Suppressor macrophage (primary cell): Measurements from ENCODE around the gene CCDC146.
"Not testable (repeated sequence)": the region's sequence is repeated elsewhere in the genome, so short reads cannot be mapped to it uniquely, and the experiment has no call there.

Source experiments
- DNase-seq, 4 experiments: peaks; one replicate each; pipeline ENCODE4 v3.0.0-alpha.2; 2020 to 2022
- total RNA-seq, 17 experiments: gene quantifications; one replicate each; lab custom pipeline; 2026; ENCODE audit warnings: mixed read lengths in 6 of 17, inconsistent platforms in 3 of 17; lab: John Stamatoyannopoulos, UW

The CCDC146 gene, protein sequence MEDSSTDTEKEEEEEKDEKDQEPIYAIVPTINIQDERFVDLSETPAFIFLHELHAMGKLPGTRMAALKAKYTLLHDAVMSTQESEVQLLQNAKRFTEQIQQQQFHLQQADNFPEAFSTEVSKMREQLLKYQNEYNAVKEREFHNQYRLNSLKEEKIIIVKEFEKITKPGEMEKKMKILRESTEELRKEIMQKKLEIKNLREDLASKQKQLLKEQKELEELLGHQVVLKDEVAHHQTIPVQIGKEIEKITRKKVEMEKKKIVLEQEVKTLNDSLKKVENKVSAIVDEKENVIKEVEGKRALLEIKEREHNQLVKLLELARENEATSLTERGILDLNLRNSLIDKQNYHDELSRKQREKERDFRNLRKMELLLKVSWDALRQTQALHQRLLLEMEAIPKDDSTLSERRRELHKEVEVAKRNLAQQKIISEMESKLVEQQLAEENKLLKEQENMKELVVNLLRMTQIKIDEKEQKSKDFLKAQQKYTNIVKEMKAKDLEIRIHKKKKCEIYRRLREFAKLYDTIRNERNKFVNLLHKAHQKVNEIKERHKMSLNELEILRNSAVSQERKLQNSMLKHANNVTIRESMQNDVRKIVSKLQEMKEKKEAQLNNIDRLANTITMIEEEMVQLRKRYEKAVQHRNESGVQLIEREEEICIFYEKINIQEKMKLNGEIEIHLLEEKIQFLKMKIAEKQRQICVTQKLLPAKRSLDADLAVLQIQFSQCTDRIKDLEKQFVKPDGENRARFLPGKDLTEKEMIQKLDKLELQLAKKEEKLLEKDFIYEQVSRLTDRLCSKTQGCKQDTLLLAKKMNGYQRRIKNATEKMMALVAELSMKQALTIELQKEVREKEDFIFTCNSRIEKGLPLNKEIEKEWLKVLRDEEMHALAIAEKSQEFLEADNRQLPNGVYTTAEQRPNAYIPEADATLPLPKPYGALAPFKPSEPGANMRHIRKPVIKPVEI
- 0.51 to 4.4 (median 2.0) reads per million in 17 experiments for total RNA-seq

DNA sequence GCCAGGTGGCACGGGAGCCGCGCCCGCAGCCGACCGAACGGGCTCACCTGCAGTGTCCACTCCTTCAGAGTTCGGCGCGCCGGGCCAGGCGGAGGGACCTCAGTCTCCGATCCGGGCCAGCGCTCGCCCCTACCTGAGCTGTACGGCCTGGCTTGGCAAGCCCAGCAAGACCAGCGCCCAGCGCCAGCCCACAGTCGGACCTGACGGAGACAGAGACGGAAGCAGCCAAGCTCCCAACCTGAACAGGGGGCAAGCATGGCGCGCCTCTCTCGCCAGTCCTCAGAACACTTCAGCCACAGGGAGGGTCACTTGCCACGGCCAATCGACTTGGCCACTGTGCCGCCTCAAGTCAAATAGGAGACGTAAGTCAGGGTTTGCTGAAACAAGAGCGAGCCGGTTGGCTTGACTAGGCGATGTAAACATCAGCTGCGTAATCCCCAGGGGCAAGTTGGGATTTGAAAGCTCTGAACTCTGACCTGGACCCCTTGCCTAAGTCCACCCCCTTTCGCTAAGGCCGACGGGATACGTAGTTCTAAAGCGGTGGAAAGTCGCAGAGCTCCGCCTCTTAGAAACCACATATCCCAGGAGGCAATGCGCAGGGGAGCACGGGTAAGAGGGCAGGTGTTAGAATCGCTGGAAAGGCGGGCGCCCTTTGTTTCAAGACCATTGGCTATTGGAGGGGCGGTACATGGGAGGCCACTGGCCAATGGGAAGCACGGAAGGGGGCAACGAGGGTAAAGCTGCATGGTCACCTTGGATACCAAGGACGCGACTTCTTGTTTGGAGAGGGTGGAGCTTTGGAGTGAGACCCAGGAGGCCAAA, at the start of gene CCDC146:
Gene CCDC146, plus strand, starts transcription at position 756 of the 822 bp plus-strand sequence. CDS start 45,054 bp downstream, outside the sequence.
- peak; percentile 97 to 99 (median 98) for DNase-seq

DNA sequence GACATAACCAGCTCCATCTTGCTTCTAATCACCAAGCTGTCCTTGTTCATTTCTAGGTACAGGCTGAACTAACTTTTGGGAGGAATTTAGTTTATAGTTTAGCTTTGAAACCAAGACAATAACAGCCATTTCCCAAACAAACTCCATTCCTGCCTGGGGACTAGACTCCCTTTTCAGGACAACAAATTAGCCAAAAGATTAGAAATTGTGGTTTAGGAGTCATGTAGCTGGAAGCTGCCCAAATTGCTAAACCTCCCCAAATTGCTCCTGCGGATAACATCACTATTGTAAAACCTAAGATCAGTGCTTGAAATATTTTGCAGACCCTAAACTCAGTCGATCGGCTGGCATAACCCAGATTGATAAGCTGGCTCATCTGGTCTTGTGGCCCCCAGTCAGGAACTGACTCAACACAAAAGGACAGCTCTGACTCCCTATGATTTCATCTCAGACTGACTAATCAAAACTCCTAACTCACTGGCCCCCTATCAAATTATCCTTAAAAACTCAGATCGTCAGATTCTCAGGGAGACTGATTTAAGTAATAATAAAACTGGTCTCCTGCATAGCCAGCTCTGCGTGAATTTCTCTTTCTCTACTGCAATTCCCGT, 47.5 kb upstream of the CCDC146 start:
- DNase-seq, result not testable (repeated sequence)

DNA sequence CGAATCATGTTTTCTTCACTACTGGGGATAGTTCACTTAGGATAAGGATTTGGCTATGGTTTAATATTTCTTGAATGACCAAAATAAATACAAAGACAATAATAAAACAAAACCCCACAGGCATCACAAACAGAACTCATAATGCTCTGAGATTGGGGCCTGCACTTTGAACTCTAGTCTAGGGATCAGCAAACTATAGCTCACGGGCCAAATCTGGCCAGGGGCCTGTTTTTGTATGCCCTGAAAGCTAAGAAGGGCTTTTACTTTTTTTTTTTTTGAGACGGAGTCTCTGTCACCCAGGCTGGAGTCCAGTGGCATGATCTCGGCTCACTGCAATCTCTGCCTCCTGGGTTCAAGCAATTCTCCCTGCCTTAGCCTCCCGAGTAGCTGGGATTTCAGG, 45.4 kb upstream of the CCDC146 start:
- not testable (repeated sequence) for DNase-seq

DNA sequence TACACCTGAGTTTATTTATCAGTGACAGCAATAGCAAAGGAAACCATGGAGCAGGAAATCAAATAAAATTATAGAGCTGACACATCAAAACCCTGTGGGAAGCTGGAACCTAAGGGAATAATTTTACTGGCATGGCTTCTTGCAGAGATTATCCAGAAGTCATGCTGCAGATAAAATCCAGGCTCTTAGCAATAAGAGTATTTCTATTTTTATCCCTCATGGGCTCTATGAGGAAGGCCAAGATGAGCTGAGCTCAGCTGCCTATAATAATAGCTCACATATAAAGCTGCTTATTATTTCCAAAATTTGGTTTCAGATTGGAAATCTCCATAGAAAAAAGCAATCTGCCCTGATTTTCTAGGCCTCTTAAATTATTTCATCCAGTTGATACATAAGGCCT, 43.3 kb upstream of the CCDC146 start:
- not testable (repeated sequence) for DNase-seq

DNA sequence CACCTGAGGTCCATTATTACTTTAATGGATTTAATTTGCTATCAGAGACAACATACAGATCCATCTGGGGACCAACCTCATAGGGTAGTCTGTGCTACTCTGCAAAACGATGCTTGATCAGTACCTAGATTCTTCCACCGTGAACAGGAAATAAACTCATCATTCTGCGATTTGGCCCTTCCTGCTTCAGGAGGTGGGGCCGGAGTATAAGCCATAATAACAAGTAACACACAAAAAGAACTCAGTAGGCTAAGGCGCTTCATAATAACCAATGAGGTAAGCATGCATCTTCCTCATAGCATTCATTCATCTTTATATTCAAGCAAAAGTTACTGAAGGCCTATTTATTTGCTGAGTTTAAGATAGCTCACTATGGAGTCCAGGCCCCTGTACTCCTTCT, 42.8 kb upstream of the CCDC146 start:
- DNase-seq, result not testable (repeated sequence)

DNA sequence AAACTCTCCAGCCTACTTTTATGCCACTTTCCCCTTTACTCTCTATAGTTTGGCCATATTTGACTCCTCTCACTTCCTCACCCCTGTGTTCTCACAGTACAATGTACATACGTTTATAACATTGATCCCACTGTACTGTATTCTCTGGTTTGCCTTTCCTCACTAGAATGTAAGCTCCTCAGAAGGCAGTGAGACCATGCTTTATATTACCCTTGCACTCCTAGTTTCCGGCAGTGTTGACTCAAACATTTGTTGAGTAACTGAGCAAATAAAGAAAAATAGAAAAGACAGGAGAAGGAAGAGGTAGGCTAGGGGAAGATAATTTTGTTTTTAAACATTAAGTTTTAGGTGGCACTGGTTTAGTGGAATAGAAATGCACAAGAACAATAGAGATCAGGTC, 42.2 kb upstream of the CCDC146 start:
- not testable (repeated sequence) for DNase-seq

DNA sequence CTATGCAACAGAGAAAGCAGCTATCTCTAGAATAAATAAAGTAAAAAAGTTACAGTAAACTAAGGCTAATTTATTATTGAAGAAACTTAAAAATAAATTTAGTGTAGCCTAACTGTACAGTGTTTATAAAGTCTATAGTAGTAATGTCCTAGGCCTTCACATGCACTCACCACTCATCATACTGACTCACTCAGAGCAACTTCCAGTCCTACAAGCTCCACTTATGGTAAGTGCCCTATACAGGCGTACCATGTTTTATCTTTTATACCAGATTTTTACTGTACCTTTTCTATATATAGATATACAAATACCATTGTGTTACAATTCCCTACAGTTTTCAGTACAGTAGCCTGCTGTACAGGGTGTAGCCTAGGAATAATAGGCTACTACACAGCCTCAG, 40.2 kb upstream of the CCDC146 start:
- not testable (repeated sequence) for DNase-seq

DNA sequence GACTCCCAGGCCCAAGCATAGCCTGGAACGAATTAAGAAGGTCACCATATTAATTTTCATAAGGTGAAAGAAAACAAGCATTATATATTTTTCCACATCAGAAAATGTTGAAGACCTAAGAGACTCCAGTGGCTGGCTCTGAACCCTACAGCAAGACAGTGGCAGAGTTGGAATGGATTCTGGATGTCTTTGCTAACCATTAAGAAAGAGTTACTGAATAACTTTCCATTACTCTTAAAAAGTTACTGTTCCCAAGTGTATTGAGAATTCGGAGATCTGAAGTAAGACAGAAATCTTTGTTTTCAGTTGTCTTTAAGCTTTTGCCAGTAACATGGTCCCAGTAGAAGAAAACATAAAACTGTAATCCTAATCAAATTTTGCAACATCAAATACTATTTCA, 30.1 kb upstream of the CCDC146 start:
- DNase-seq, result not testable (repeated sequence)

DNA sequence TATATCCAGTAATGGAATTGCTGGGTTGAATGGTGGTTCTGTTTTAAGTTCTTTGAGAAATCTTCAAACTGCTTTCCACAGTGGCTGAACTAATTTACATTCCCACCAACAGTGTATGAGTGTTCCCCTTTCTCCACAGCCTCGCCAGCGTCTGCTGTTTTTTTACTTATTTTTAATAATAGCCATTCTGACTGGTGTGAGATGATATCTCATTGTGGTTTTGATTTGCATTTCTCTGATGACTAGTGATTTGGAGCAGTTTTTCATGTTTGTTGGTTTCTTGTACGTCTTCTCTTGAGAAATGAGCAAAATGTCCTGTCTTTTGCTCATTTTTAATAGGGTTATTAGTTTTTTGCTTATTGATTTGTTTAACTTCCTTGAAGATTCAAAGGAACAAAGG, 21.9 kb upstream of the CCDC146 start:
- not testable (repeated sequence) for DNase-seq

DNA sequence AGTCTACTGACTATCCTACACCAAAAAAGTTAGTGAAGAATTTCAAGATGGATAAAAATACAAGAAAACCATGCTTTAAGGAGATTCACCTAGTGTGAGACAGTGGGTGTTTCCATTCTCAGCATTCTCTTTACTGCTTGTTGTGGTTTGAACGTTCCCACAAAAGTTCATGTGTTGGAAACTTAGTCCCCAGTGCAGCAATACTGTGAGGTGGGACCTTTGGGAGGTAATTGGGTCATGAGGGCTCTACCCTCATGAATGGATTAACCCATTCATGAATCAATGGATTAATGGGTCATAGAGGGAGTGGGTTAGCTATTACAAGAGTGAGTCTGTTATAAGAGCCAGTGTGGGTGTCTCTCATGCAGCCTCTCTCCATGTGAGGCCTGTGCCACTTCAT, 21.2 kb upstream of the CCDC146 start:
- not testable (repeated sequence) for DNase-seq

DNA sequence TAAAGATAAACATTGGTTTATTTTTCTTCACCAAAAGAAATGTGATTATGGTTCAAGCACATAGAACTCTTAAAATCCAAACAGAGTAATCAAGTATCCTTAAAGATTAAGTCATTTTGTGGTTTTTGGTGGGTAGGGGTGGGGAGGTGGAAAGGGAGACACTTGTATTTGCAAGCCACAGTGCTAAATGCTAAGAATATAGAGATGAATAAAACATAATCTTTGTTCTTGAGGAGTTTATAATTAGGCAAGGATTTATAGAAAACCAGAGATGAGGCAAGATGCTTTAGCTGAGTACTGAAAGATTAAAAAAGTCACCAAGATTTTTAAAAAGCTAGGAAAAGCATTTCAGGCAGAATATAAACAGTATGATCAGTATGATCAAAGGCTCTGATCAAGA, 19.7 kb upstream of the CCDC146 start:
- DNase-seq, result not testable (repeated sequence)

DNA sequence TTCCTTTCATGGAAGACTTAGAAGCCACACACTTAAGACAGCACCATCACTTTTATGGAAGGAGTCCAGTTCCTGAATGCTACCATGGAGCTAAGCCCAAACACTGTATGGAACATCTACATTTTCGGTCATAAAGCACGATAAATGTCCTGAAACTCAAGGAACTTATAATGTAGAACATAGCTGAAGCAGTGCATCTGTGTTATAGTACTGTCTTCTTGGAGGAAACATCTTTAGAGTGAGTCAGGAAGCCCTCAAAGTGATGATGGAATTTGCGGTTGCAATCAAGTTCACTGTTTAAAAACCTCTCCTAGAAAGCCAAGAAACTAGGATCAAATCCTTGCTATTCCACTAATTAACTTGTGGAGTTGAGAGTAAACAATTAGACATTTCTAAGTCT, 16.5 kb upstream of the CCDC146 start:
- not testable (repeated sequence) for DNase-seq

DNA sequence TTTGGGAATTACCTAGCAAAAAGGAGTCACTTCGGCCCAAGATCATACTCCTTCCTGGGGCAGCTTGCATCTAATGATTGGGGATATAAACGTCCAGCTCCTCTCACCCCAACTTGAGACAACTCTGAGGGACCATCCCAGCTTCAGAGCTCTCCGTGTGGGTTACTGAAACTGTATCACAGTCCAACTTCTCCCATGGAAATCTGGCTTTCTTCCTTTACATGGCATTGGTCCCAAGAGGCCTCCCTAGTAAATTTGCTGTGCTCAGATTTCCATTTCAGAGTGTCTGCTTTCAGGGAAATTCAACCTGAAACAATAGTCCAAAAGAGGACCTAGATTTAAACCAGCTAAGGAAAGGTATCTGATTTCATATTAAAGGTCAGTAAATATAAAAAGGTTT, 14.8 kb upstream of the CCDC146 start:
- not testable (repeated sequence) for DNase-seq

DNA sequence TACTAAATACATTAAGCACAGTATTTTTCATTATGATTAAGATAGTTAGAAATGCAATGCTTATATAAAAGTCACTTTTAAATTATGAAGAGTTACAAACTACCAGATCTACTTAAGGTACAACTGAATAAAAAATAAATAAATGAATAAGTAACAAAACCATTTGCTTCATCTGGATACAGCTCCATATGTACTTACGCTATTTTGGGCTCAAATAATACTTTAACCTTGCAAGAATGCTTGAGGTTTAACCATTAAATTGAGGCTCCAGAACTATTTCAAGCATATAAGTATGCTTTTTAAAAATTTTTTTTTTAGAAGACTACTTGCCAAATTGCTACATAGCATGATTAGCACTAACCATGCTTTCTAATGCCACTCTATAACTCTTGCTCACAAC, 14.1 kb upstream of the CCDC146 start:
- DNase-seq, result not testable (repeated sequence)

DNA sequence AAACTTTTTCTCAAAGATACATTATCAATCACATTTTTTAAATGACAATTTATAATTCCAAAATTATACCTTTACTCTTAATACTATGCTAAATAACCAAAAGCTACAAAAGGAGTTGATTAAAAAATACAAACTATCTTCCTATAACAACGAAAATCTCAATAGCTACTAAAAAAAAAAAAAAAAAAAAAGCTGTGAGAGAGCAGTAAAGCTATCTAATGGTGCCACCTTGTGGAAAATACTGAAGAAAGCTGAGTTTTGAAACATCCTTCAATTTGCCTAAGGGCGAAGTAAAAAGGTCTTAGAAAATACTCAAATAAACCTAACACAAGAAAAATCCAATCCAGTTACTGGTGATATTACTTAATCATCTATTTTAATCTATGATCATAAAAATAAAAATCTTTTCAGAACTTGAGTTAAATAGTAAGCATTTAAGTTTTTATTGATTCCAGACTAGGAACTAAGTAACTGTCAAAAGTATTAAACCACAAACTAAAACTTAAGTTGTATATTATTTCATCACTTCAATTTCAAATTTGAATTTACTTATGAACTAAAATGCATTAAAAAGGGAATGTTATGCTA, 9.6 kb upstream of the CCDC146 start:
- DNase-seq, result peak in 2 of 4 experiments; percentile 17 to 31

DNA sequence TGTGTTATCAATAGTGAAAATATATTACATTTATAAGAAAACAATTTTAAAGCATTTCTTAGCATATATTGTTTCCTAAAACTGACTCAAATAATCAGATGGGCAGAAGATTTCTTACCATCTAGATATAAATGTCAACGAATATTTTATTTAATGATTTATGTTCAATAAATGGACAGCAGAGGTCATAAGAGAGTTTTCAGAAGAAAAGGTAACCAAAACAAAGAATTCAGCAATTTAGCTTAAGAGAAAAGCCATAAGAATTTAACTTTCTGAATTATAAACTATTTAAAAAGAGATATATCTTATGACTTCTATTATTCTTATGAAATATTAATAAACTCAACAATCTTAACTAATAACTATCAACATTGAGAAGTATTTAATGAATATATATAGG, 3.1 kb downstream of the CCDC146 start:
- peak in 2 of 4 experiments; percentile 24 to 54 for DNase-seq

DNA sequence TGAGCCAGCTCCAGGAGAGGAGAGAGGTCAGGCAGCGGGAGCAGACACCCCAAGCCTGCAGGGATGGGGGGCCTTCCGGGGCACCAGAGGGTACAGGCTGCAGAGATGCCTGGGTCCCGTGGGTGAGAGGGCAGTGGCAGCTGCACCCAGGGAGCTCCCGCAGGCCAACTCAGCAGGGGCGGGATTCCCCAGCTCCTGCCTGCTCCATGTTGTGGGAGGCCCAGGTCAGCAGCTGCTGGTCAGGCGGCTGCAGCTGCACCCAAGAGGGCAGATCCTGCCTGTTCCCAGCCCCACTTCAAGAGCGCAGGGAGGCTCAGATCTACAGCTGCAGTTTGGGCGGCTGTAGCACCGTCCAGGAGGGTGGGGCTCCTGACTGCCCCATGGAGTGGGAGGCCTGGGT, 4.6 kb downstream of the CCDC146 start:
- peak in 1 of 4 experiments; percentile 26 for DNase-seq

DNA sequence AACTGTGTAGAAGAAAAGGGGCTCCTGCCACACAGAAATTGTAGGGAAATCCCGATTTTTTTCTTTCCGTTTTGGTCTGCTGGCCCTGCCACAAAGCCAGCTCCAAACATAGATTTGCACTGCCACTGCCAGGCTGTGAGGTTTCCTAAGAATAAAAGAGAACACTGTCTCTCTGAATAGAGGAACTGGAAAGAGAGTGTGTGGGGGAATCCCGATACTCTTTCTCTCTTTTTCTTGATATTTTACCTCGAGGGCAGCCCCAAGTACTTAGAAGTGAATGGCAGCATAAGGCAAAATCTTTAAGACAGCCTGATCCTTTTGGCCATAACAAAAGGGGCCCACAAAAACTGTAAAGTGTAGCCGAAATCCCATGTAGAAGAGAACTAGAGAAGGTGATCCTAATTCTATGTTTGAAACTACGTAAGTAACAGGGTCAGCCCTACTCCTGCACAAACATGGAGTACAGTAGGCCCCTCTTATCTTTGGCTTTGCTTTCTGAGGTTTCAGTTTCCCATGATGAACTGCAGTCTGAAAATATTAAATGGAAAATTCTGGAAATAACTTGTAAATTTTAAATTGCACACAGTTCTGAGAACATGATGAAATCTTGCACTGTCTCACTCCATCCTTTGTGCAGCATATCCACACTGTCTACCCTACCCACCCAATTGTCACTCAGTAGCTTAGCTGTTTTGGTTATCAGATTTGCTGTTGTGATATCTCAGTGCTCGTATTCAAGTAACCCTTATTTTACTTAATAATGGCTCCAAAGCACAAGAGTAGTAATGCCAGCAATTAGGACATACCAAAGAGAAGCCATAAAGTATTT, 6.4 kb downstream of the CCDC146 start:
- peak; percentile 53 to 78 (median 66) for DNase-seq

DNA sequence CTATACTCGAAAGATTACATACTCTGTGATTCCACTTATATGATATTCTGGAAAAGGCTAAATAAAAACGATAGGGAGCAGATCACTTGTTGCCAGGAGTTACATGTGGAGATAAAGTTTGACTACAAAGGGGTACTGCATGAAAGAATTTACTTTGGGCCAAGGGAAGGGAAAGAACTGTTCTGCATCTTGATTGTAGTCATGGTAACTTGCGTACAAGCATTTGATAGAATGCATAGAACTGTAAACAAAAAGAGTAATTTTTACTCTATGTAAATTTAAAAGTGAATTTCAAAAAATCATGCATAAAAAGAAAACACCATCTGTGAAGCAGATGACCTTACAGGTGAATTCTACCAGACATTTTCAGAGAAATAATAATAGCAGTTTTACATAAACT, 9.4 kb downstream of the CCDC146 start:
- DNase-seq, result not testable (repeated sequence)

DNA sequence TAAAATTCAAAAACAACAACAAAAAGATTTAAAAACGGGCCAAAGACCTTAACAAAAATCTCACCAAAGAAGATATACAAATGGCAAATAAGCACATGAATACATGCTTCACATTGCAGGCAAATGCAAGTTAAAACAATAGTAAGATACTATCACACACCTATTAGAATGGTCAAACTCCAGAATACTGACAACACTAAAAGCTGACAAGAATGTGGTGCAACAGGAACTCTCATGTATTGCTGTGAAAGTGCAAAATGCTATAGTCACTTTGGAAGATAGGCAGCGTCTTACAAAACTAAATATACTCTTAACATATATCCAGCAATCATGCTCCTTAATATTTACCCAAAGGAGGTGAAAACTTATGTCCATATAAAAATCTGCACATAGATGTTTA, 16.3 kb downstream of the CCDC146 start:
- not testable (repeated sequence) for DNase-seq
